H1 (cell line): ENCODE data around the gene KCP. TPM values are rescaled to one million over a fixed set of nuclear protein-coding genes. Genes with fewer than 3 reads are reported as not detected.
A peak's percentile ranks its signal among the peaks of the same experiment; 100 is the strongest.

Experiments
- CTCF ChIA-PET: fragments of 300-600 bp; sonication (Branson Sonifier 250); formaldehyde crosslinking; loops from one replicate; lab custom pipeline; 2021; ENCODE audit not compliant: partially characterized antibody; lab: Charles Lee
- POLR2A ChIA-PET: fragments of 300-600 bp; sonication (Branson Sonifier 250); formaldehyde crosslinking; loops from one replicate; lab custom pipeline; 2021; ENCODE audit warnings: inconsistent platforms; ENCODE audit not compliant: partially characterized antibody; lab: Charles Lee
- DNase-seq, 2 experiments: peaks; one replicate each; pipeline versions ENCODE4 v3.0.0 to v3.0.0-alpha.2; 2010 to 2022; ENCODE audit warnings: low spot score in 2 of 2, low read depth in 1 of 2, mixed read lengths in 1 of 2
- FAIRE-seq: peaks from 2 replicates; lab custom pipeline; 2011; peaks lifted over from hg19 to GRCh38; lab: Jason Lieb, UNC
- H2AFZ ChIP-seq: 2 replicates; pipeline ENCODE4 v1.8.1; 2012; ENCODE audit warnings: low read length, inconsistent platforms
- H2AK5ac ChIP-seq: 2 replicates; pipeline ENCODE4 v1.6.1; 2013; ENCODE audit warnings: low read depth, low read length
- H2BK120ac ChIP-seq: replicated peaks from 2 replicates; pipeline ENCODE3; 2013; ENCODE audit warnings: low read depth, low read length, inconsistent platforms
- H2BK12ac ChIP-seq: 2 replicates; pipeline ENCODE4 v1.6.1; 2013; ENCODE audit warnings: low read depth, low read length
- H2BK15ac ChIP-seq: 2 replicates; pipeline ENCODE4 v1.6.1; 2013; ENCODE audit warnings: low read length
- H2BK20ac ChIP-seq: 2 replicates; pipeline ENCODE4 v1.6.1; 2013; ENCODE audit warnings: low read length
- H2BK5ac ChIP-seq: 2 replicates; pipeline ENCODE4 v1.6.1; 2013; ENCODE audit warnings: low read depth, low read length
- H3K14ac ChIP-seq: 2 replicates; pipeline ENCODE4 v1.6.1; 2013; ENCODE audit warnings: inconsistent platforms; ENCODE audit not compliant: insufficient read length
- H3K18ac ChIP-seq: 2 replicates; pipeline ENCODE4 v1.6.1; 2013; ENCODE audit warnings: low read length; ENCODE audit errors: extremely low read depth
- H3K23ac ChIP-seq: 2 replicates; pipeline ENCODE4 v1.6.1; 2013; ENCODE audit warnings: inconsistent platforms; ENCODE audit not compliant: insufficient read length
- H3K23me2 ChIP-seq: 2 replicates; pipeline ENCODE4 v1.6.1; 2013; ENCODE audit warnings: low read depth, low read length
- H3K27ac ChIP-seq: 2 replicates; pipeline ENCODE4 v1.6.1; 2011; ENCODE audit warnings: low read depth, low read length, inconsistent platforms
- H3K27me3 ChIP-seq, 4 experiments: replicated peaks in 1 of 4; 1 replicate in 1 of 4; 2 replicates in 3 of 4; pipeline versions ENCODE4 v1.6.1 to v1.8.1; 2011 to 2013; ENCODE audit warnings: low read length in 3 of 4, mild to moderate bottlenecking in 3 of 4, inconsistent platforms in 2 of 4, mixed read lengths in 2 of 4, moderate library complexity in 1 of 4; ENCODE audit not compliant: control insufficient read depth in 3 of 4, insufficient read depth in 3 of 4; ENCODE audit errors: extremely low read depth in 1 of 4
- H3K36me3 ChIP-seq, 4 experiments: 2 replicates each; pipeline versions ENCODE4 v1.6.1 to v1.8.1; 2011 to 2013; ENCODE audit warnings: mild to moderate bottlenecking in 4 of 4, low read length in 3 of 4, moderate library complexity in 2 of 4, control low read depth in 1 of 4, inconsistent platforms in 1 of 4; ENCODE audit not compliant: insufficient read depth in 4 of 4, control insufficient read depth in 2 of 4
- H3K4ac ChIP-seq: replicated peaks from 2 replicates; pipeline ENCODE3; 2013; ENCODE audit warnings: low read length, low read depth, mixed read lengths, inconsistent platforms; ENCODE audit not compliant: insufficient read length
- H3K4me1 ChIP-seq, 4 experiments: replicated peaks in 1 of 4; 1 replicate in 1 of 4; 2 replicates in 3 of 4; pipeline versions ENCODE4 v1.6.1 to v1.8.1; 2011 to 2013; ENCODE audit warnings: low read length in 3 of 4, inconsistent platforms in 2 of 4, mixed read lengths in 1 of 4; ENCODE audit not compliant: insufficient read depth in 4 of 4, control insufficient read depth in 3 of 4
- H3K4me2 ChIP-seq, 2 experiments: 2 replicates each; pipeline versions ENCODE4 v1.6.1 to v1.8.1; 2011 to 2013; ENCODE audit warnings: low read depth in 2 of 2, low read length in 2 of 2, control low read depth in 1 of 2, inconsistent platforms in 1 of 2, mild to moderate bottlenecking in 1 of 2; ENCODE audit not compliant: insufficient read depth in 1 of 2
- H3K4me3 ChIP-seq, 4 experiments: fragments of 200-600, 300-600 bp in 1 of 4; sonication (generic), shearing (Covaris generic), sonication (Bioruptor Twin) in 1 of 4; 2 replicates each; pipeline versions ENCODE4 v1.5.1 to v1.8.1; 2011 to 2016; ENCODE audit warnings: low read length in 4 of 4, low read depth in 3 of 4, control low read depth in 2 of 4, inconsistent platforms in 2 of 4, mild to moderate bottlenecking in 2 of 4, mixed read lengths in 1 of 4, moderate library complexity in 1 of 4; ENCODE audit not compliant: insufficient read depth in 2 of 4; ENCODE audit errors: extremely low read depth in 1 of 4
- H3K56ac ChIP-seq: replicated peaks from 2 replicates; pipeline ENCODE3; 2013; ENCODE audit warnings: low read depth, mild to moderate bottlenecking, mixed read lengths, low read length, inconsistent platforms; ENCODE audit not compliant: insufficient read length
- H3K79me1 ChIP-seq: 2 replicates; pipeline ENCODE4 v1.6.1; 2013; ENCODE audit warnings: low read depth, low read length, control low read depth
- H3K79me2 ChIP-seq, 2 experiments: 2 replicates each; pipeline versions ENCODE4 v1.6.1 to v1.8.1; 2012 to 2013; ENCODE audit warnings: low read length in 2 of 2, mild to moderate bottlenecking in 2 of 2, inconsistent platforms in 1 of 2; ENCODE audit not compliant: insufficient read depth in 2 of 2, control insufficient read depth in 1 of 2
- H3K9ac ChIP-seq, 4 experiments: replicated peaks in 1 of 4; 1 replicate in 1 of 4; 2 replicates in 3 of 4; pipeline versions ENCODE4 v1.6.1 to v1.8.1; 2011 to 2013; ENCODE audit warnings: low read depth in 3 of 4, low read length in 3 of 4, control low read depth in 2 of 4, mild to moderate bottlenecking in 2 of 4, moderate library complexity in 2 of 4, inconsistent platforms in 1 of 4; ENCODE audit errors: extremely low read depth in 1 of 4
- H3K9me3 ChIP-seq, 2 experiments: 2 replicates each; pipeline versions ENCODE4 v1.6.1 to v1.8.1; 2012 to 2013; ENCODE audit warnings: mild to moderate bottlenecking in 2 of 2, moderate library complexity in 2 of 2, control low read depth in 1 of 2, inconsistent platforms in 1 of 2, low read depth in 1 of 2, low read length in 1 of 2, mixed read lengths in 1 of 2; ENCODE audit not compliant: insufficient read depth in 2 of 2
- H4K20me1 ChIP-seq, 2 experiments: replicated peaks in 1 of 2; 2 replicates each; pipeline versions ENCODE3 to v1.8.1; 2011 to 2013; ENCODE audit warnings: inconsistent platforms in 2 of 2, low read length in 2 of 2, mild to moderate bottlenecking in 1 of 2; ENCODE audit not compliant: insufficient read depth in 2 of 2, control insufficient read depth in 1 of 2
- H4K5ac ChIP-seq: 2 replicates; pipeline ENCODE4 v1.6.1; 2013; ENCODE audit warnings: low read length, low read depth, mixed read lengths, inconsistent platforms; ENCODE audit not compliant: insufficient read length
- H4K8ac ChIP-seq: 2 replicates; pipeline ENCODE4 v1.8.0; 2013; ENCODE audit warnings: mild to moderate bottlenecking, moderate library complexity, low read length, inconsistent platforms; ENCODE audit not compliant: insufficient read depth; ENCODE audit errors: extremely low read depth
- H4K91ac ChIP-seq: replicated peaks from 2 replicates; pipeline ENCODE3; 2013; ENCODE audit warnings: low read length, mixed read lengths, inconsistent platforms; ENCODE audit not compliant: insufficient read length
- E2F6 ChIP-seq: IDR thresholded peaks from 2 replicates; pipeline ENCODE4 v1.6.1; 2012; ENCODE audit warnings: inconsistent platforms
- KDM4A ChIP-seq: IDR thresholded peaks from one replicate; pipeline ENCODE4 v1.7.1; 2012; ENCODE audit warnings: low read depth, mild to moderate bottlenecking, moderate library complexity, low read length, inconsistent platforms; ENCODE audit not compliant: severe bottlenecking
- RBBP5 ChIP-seq: IDR thresholded peaks from 2 replicates; pipeline ENCODE4 v1.7.1; 2012; ENCODE audit warnings: low read depth, mild to moderate bottlenecking, inconsistent platforms, low read length, moderate library complexity, borderline replicate concordance
- TEAD4 ChIP-seq: IDR thresholded peaks from 2 replicates; pipeline ENCODE4 v1.6.1; 2012; ENCODE audit warnings: low read depth, low read length, inconsistent platforms, mixed read lengths
- WGBS, 2 experiments: shearing (Covaris generic) in 1 of 2; methylation state at CpG; one replicate each; pipeline versions ENCODE4 v1.1.6 to v1.1.7; 2013 to 2015; ENCODE audit warnings: low lambda C conversion rate in 2 of 2, mixed read lengths in 2 of 2, inconsistent platforms in 1 of 2, low coverage in 1 of 2, missing lambda C conversion rate in 1 of 2; ENCODE audit not compliant: insufficient replicate concordance in 2 of 2, insufficient coverage in 1 of 2, insufficient read length in 1 of 2; ENCODE audit errors: extremely low coverage in 1 of 2, missing lambda C conversion rate in 1 of 2; 5-methylcytosine and 5-hydroxymethylcytosine counted together
- polyA plus RNA-seq, 7 experiments: library from polyadenylated mRNA; depleted of rRNA in 3 of 7; stranded (reverse) in 5 of 7; unstranded in 2 of 7; fragments of >200 nt in 5 of 7; fragments of 200-250 nt in 2 of 7; gene quantifications; 1 replicate in 5 of 7; 2 replicates in 1 of 7; 4 replicates in 1 of 7; pipeline versions ENCODE4 v1.2.1 to v1.2.3, GENCODE V29; 2011 to 2013; ENCODE audit warnings: missing spikeins in 2 of 7, mixed read lengths in 2 of 7
- total RNA-seq: library from RNA; stranded (reverse); fragmentation: NEBNext Ultra II Directional; extraction: Animal tissue kit (Norgen Biotek cat#: 25700); gene quantifications from 2 replicates; pipeline ENCODE4 v1.2.1, GENCODE V29; 2021
- TF ChIP-seq, protein P1 (sequence below), 3 experiments: IDR thresholded peaks; 1 replicate in 2 of 3; 2 replicates in 1 of 3; pipeline versions ENCODE4 v1.5.1 to v1.6.1; 2011; ENCODE audit warnings: low read length in 3 of 3, mild to moderate bottlenecking in 3 of 3, inconsistent platforms in 2 of 3, low read depth in 1 of 3, moderate library complexity in 1 of 3; ENCODE audit not compliant: insufficient read depth in 1 of 3; ENCODE audit errors: control extremely low read depth in 1 of 3
- TF ChIP-seq, protein P2 (sequence below): IDR thresholded peaks from 2 replicates; pipeline ENCODE4 v1.6.1; 2012; ENCODE audit warnings: inconsistent platforms

KCP gene
- total and polyA plus RNA-seq, 2 of the 8 experiments (the other 6 are each of a cell fraction or from before 2014, with no cell fraction given), result 1.3 to 2.0 TPM

DNA sequence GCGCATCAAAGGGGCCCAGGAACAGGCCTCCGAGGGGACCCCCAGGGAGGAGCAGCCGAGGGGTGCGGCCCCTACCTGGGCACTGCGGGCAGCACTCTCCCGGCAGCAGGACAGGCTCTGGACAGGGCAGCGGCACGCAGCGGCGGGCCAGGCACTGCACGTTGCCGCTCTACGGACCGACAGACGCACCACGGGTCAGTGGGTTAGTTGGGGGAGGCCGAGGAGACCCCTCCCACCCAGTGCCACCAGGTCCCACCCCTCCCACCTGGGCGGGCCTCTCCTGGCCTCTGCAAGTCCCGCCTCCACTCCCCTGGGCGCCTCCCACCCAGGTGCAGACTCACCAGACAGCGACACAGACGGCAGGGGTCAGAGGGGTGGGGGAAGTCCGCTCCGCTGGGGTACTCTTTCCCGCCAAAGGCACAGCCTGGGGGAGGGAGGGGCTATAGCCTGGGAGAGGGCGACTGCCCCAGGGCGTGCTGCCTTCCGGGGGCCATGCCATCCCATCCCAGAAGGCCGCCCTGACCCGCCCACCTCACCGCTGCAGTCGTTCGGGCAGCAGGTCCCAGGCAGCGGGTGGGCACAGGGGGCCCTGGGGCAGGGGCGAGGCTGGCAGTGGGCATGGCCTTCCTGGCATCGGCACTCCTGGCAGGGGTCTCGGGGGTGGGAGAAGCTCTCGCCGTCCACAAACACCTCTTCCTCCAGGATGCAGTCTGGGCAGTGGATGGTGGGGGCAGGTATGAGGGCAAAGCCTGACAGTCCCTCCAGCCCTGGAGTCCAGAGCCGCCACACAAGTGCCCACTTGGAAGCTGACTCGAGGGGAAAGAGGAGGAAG, 19.2 kb downstream of the KCP start:
- Histone ChIP-seq H3K56ac (no peak overlapping the region), H3K4me3 (peak overlapping the region; percentile 28 to 66 (median 40))
- TF ChIP-seq KDM4A (peak; percentile 85), TEAD4 (no peak), RBBP5 (peak; percentile 2; the same call in 1 of the 2 replicates), E2F6 (peak; percentile 62)
- TF ChIP-seq, protein P1, sequence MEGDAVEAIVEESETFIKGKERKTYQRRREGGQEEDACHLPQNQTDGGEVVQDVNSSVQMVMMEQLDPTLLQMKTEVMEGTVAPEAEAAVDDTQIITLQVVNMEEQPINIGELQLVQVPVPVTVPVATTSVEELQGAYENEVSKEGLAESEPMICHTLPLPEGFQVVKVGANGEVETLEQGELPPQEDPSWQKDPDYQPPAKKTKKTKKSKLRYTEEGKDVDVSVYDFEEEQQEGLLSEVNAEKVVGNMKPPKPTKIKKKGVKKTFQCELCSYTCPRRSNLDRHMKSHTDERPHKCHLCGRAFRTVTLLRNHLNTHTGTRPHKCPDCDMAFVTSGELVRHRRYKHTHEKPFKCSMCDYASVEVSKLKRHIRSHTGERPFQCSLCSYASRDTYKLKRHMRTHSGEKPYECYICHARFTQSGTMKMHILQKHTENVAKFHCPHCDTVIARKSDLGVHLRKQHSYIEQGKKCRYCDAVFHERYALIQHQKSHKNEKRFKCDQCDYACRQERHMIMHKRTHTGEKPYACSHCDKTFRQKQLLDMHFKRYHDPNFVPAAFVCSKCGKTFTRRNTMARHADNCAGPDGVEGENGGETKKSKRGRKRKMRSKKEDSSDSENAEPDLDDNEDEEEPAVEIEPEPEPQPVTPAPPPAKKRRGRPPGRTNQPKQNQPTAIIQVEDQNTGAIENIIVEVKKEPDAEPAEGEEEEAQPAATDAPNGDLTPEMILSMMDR (IDR thresholded peaks at IDR 0.05; ENCODE audit: control extremely low read depth in 1 of 3, insufficient read depth in 1 of 3, low read depth in 1 of 3, low read length in 3 of 3), result peak in 1 of 3 experiments; percentile 28; a peak in 1 of 4 replicates
- TF ChIP-seq, protein P2, sequence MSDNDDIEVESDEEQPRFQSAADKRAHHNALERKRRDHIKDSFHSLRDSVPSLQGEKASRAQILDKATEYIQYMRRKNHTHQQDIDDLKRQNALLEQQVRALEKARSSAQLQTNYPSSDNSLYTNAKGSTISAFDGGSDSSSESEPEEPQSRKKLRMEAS, result peak; percentile 62; the same call in 1 of the 2 replicates

More for the DNA sequence above, 19.2 kb downstream of the KCP start:
- Histone ChIP-seq H4K5ac (no peak overlapping the region), H3K23me2 (peaks cover 20% of the 10 kb centered on the region; the same call in 1 of the 2 replicates), H3K9me3 (no peaks in the 10 kb centered on the region), H3K4ac (no peak overlapping the region), H2BK120ac (peak overlapping the region; percentile 47), H2BK12ac (peak overlapping the region; percentile 39; the same call in 1 of the 2 replicates), H3K36me3 (no peaks in the 10 kb centered on the region), H3K23ac (no peak overlapping the region), H3K27me3 (peaks cover 0 to 7% (median 4%) of the 10 kb centered on the region in 4 experiments; a peak in 4 of 7 replicates), H3K4me1 (peaks cover 0 to 19% (median 12%) of the 10 kb centered on the region in 4 experiments; a peak in 5 of 7 replicates), H3K79me1 (0 out of 2 replicates have a peak, but pooled peaks cover 7% of the 10 kb centered on the region), H4K91ac (no peak overlapping the region), H2AK5ac (no peak overlapping the region; the same call in 1 of the 2 replicates), H2AFZ (peak overlapping the region; percentile 7; the same call in 1 of the 2 replicates), H2BK15ac (peak overlapping the region; percentile 94), H4K8ac (peak overlapping the region; percentile 84; the same call in 1 of the 2 replicates), H3K4me2 (peak overlapping the region; percentile 30 to 83), H3K79me2 (no peaks in the 10 kb centered on the region), H2BK20ac (0 out of 2 replicates have a peak overlapping the region, but pooled peaks have one; percentile 72), H2BK5ac (no peak overlapping the region), H3K14ac (no peak overlapping the region), H3K27ac (no peak overlapping the region), H3K9ac (no peak overlapping the region), H3K18ac (peak overlapping the region; percentile 60), H4K20me1 (peaks cover 0 to 13% of the 10 kb centered on the region in 2 experiments)
- FAIRE-seq (no peak), DNase-seq (peak in 1 of 2 experiments; percentile 77)
- ChIA-PET POLR2A (no interaction called here), CTCF (interaction anchor here (0.6 to 2.5 kb wide), 3 partner anchors 10 to 174 kb away, joined by 3 to 8 read pairs (median 3); no protein-coding TSS in a partner anchor)
- 44% methylated on average over 13 of the region's 41 CpGs; no CpG with 5 or more reads in 1 of the 2 experiments for WGBS, 2 experiments
